HEK293 (cell line): ENCODE measurements around the gene TXNDC2.

Source experiments
- CTCF ChIA-PET: fragments of 350-600 bp; formaldehyde crosslinking; extraction: SDS; loops from one replicate; lab custom pipeline; 2021; ENCODE audit warnings: antibody characterized with exemption; lab: Yijun Ruan, JAX
- POLR2A ChIA-PET: fragments of 300-600 bp; formaldehyde crosslinking; extraction: SDS; loops from one replicate; lab custom pipeline; 2020; ENCODE audit warnings: antibody characterized with exemption, inconsistent platforms; lab: Yijun Ruan, JAX
- H3K27ac ChIP-seq: fragments of 200-500 bp; sonication (Bioruptor generic); 2 replicates; pipeline ENCODE4 v1.5.1; 2014; ENCODE audit warnings: low read depth, low read length, control low read depth, inconsistent platforms; ENCODE audit errors: extremely low read depth
- H3K36me3 ChIP-seq, 2 experiments: fragments of 200-500 bp in 1 of 2; sonication (Bioruptor generic) in 1 of 2; 1 replicate in 1 of 2; 2 replicates in 1 of 2; pipeline ENCODE4 v1.5.1; 2014 to 2017; ENCODE audit warnings: inconsistent platforms in 2 of 2, low read length in 2 of 2; ENCODE audit not compliant: control insufficient read depth in 2 of 2, insufficient read depth in 1 of 2
- H3K4me1 ChIP-seq: fragments of 200-500 bp; sonication (Bioruptor generic); 2 replicates; pipeline ENCODE4 v1.5.1; 2014; ENCODE audit warnings: mild to moderate bottlenecking, low read length, inconsistent platforms; ENCODE audit not compliant: control insufficient read depth, insufficient read depth
- H3K4me3 ChIP-seq: 2 replicates; pipeline ENCODE4 v1.5.1; 2011; ENCODE audit warnings: low read depth, mild to moderate bottlenecking, control low read depth, low read length, moderate library complexity
- H3K9me3 ChIP-seq: fragments of 200-500 bp; sonication (Bioruptor generic); 2 replicates; pipeline ENCODE4 v1.5.1; 2014; ENCODE audit warnings: low read depth, low read length, inconsistent platforms; ENCODE audit not compliant: control insufficient read depth, insufficient read depth
- GFI1B ChIP-seq: fragments of 450-650 bp; formaldehyde crosslinking; IDR thresholded peaks from 2 replicates; pipeline ENCODE4 v1.5.1; 2016; ENCODE audit warnings: missing biosample characterization, missing genetic modification characterization
- KLF1 ChIP-seq: fragments of 450-650 bp; formaldehyde crosslinking; IDR thresholded peaks from 2 replicates; pipeline ENCODE4 v1.5.1; 2016; ENCODE audit warnings: missing biosample characterization, missing genetic modification characterization
- SP7 ChIP-seq: fragments of 450-650 bp; formaldehyde crosslinking; IDR thresholded peaks from 2 replicates; pipeline ENCODE4 v1.5.1; 2016; ENCODE audit warnings: missing biosample characterization, missing genetic modification characterization
- ZBTB11 ChIP-seq: fragments of 450-650 bp; formaldehyde crosslinking; conservative IDR thresholded peaks from 2 replicates; pipeline ENCODE4 v1.5.1; 2016; ENCODE audit warnings: low read depth, missing biosample characterization, missing genetic modification characterization
- ZNF112 ChIP-seq: fragments of 450-650 bp; formaldehyde crosslinking; IDR thresholded peaks from 2 replicates; pipeline ENCODE4 v1.5.0; 2017; ENCODE audit warnings: missing biosample characterization, missing genetic modification characterization
- ZNF121 ChIP-seq: fragments of 450-650 bp; formaldehyde crosslinking; IDR thresholded peaks from 2 replicates; pipeline ENCODE4 v1.5.1; 2016; ENCODE audit warnings: missing biosample characterization, missing genetic modification characterization
- ZNF138 ChIP-seq: fragments of 450-650 bp; formaldehyde crosslinking; IDR thresholded peaks from 2 replicates; pipeline ENCODE4 v1.5.1; 2016; ENCODE audit warnings: missing biosample characterization, missing genetic modification characterization, borderline replicate concordance
- ZNF157 ChIP-seq: fragments of 450-650 bp; formaldehyde crosslinking; IDR thresholded peaks from 2 replicates; pipeline ENCODE4 v1.5.1; 2016; ENCODE audit warnings: missing biosample characterization, missing genetic modification characterization
- ZNF16 ChIP-seq: fragments of 450-650 bp; formaldehyde crosslinking; IDR thresholded peaks from 2 replicates; pipeline ENCODE4 v1.5.1; 2016; ENCODE audit warnings: low read depth, missing biosample characterization, missing genetic modification characterization
- ZNF24 ChIP-seq: fragments of 450-650 bp; formaldehyde crosslinking; IDR thresholded peaks from 2 replicates; pipeline ENCODE4 v1.5.1; 2016; ENCODE audit warnings: missing biosample characterization, missing genetic modification characterization
- ZNF335 ChIP-seq: fragments of 450-650 bp; formaldehyde crosslinking; conservative IDR thresholded peaks from 2 replicates; pipeline ENCODE4 v1.5.1; 2016; ENCODE audit warnings: missing biosample characterization, missing genetic modification characterization
- ZNF350 ChIP-seq: fragments of 450-650 bp; formaldehyde crosslinking; IDR thresholded peaks from 2 replicates; pipeline ENCODE4 v1.5.0; 2017; ENCODE audit warnings: missing biosample characterization, mild to moderate bottlenecking, missing genetic modification characterization
- ZNF433 ChIP-seq: fragments of 450-650 bp; formaldehyde crosslinking; IDR thresholded peaks from 2 replicates; pipeline ENCODE4 v1.5.1; 2016; ENCODE audit warnings: missing biosample characterization, missing genetic modification characterization, low read depth
- ZNF501 ChIP-seq: fragments of 450-650 bp; formaldehyde crosslinking; IDR thresholded peaks from 2 replicates; pipeline ENCODE4 v1.5.1; 2016; ENCODE audit warnings: missing biosample characterization, missing genetic modification characterization
- ZNF548 ChIP-seq: fragments of 450-650 bp; formaldehyde crosslinking; IDR thresholded peaks from 2 replicates; pipeline ENCODE4 v1.5.1; 2016; ENCODE audit warnings: missing biosample characterization, missing genetic modification characterization
- ZNF561 ChIP-seq: fragments of 450-650 bp; IDR thresholded peaks from 2 replicates; pipeline ENCODE4 v1.5.1; 2018; ENCODE audit warnings: missing biosample characterization, missing genetic modification characterization, borderline replicate concordance
- ZNF600 ChIP-seq: fragments of 450-650 bp; formaldehyde crosslinking; IDR thresholded peaks from 2 replicates; pipeline ENCODE4 v1.5.1; 2016; ENCODE audit warnings: missing biosample characterization, missing genetic modification characterization
- ZNF701 ChIP-seq: fragments of 450-650 bp; formaldehyde crosslinking; IDR thresholded peaks from 2 replicates; pipeline ENCODE4 v1.5.1; 2016; ENCODE audit warnings: missing biosample characterization, missing genetic modification characterization
- ZNF777 ChIP-seq: fragments of 450-650 bp; formaldehyde crosslinking; IDR thresholded peaks from 2 replicates; pipeline ENCODE4 v1.5.1; 2017; ENCODE audit warnings: missing biosample characterization, missing genetic modification characterization, borderline replicate concordance
- ZNF785 ChIP-seq: fragments of 450-650 bp; formaldehyde crosslinking; IDR thresholded peaks from 2 replicates; pipeline ENCODE4 v1.5.1; 2016; ENCODE audit warnings: missing biosample characterization, missing genetic modification characterization
- TF ChIP-seq, protein P1 (sequence below): fragments of 450-650 bp; formaldehyde crosslinking; IDR thresholded peaks from 2 replicates; pipeline ENCODE4 v1.5.0; 2017; ENCODE audit warnings: missing biosample characterization, missing genetic modification characterization, borderline replicate concordance
- TF ChIP-seq, protein P2 (sequence below): fragments of 450-650 bp; formaldehyde crosslinking; optimal IDR thresholded peaks from 2 replicates; pipeline ENCODE3; 2016; ENCODE audit warnings: missing biosample characterization, mild to moderate bottlenecking, missing genetic modification characterization
- TF ChIP-seq, protein P3 (sequence below): fragments of 450-650 bp; formaldehyde crosslinking; IDR thresholded peaks from 2 replicates; pipeline ENCODE4 v1.5.1; 2016; ENCODE audit warnings: missing biosample characterization, missing genetic modification characterization
- TF ChIP-seq, protein P4 (sequence below): fragments of 450-650 bp; formaldehyde crosslinking; IDR thresholded peaks from 2 replicates; pipeline ENCODE4 v1.5.1; 2017; ENCODE audit warnings: missing biosample characterization, missing genetic modification characterization

The TXNDC2 gene

GRCh38 chr18:9928646-9929259 lies 43.0 kb downstream of the TXNDC2 start:
- peaks cover 45% of the 10 kb centered on the region for H3K4me1 ChIP-seq
- H3K27ac ChIP-seq, result no peak overlapping the region
- CTCF ChIA-PET, result interaction anchor here (0.6 to 0.8 kb wide), 2 partner anchors 23 to 512 kb away, joined by 3 read pairs; no protein-coding TSS in a partner anchor
- POLR2A ChIA-PET, result no interaction called here
- H3K4me3 ChIP-seq, result no peak overlapping the region
- TF ChIP-seq GFI1B (tag by site-specific recombination), result no peak
- no peak for TF ChIP-seq ZNF501 (tag by site-specific recombination)
- no peak for TF ChIP-seq KLF1 (tag by site-specific recombination)
- TF ChIP-seq ZNF121 (tag by site-specific recombination), result no peak
- no peak for TF ChIP-seq ZNF600 (tag by site-specific recombination)
- no peak for TF ChIP-seq ZNF777
- no peak for TF ChIP-seq ZNF335 (tag by site-specific recombination)
- TF ChIP-seq SP7 (tag by site-specific recombination), result no peak
- TF ChIP-seq, protein P1, sequence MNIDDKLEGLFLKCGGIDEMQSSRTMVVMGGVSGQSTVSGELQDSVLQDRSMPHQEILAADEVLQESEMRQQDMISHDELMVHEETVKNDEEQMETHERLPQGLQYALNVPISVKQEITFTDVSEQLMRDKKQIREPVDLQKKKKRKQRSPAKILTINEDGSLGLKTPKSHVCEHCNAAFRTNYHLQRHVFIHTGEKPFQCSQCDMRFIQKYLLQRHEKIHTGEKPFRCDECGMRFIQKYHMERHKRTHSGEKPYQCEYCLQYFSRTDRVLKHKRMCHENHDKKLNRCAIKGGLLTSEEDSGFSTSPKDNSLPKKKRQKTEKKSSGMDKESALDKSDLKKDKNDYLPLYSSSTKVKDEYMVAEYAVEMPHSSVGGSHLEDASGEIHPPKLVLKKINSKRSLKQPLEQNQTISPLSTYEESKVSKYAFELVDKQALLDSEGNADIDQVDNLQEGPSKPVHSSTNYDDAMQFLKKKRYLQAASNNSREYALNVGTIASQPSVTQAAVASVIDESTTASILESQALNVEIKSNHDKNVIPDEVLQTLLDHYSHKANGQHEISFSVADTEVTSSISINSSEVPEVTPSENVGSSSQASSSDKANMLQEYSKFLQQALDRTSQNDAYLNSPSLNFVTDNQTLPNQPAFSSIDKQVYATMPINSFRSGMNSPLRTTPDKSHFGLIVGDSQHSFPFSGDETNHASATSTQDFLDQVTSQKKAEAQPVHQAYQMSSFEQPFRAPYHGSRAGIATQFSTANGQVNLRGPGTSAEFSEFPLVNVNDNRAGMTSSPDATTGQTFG, result no peak
- no peak for TF ChIP-seq ZNF561 (tag by site-specific recombination)
- no peak for TF ChIP-seq ZNF16
- TF ChIP-seq, protein P2, sequence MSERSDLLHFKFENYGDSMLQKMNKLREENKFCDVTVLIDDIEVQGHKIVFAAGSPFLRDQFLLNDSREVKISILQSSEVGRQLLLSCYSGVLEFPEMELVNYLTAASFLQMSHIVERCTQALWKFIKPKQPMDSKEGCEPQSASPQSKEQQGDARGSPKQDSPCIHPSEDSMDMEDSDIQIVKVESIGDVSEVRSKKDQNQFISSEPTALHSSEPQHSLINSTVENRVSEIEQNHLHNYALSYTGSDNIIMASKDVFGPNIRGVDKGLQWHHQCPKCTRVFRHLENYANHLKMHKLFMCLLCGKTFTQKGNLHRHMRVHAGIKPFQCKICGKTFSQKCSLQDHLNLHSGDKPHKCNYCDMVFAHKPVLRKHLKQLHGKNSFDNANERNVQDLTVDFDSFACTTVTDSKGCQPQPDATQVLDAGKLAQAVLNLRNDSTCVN, result no peak
- no peak for TF ChIP-seq ZBTB11 (tag by site-specific recombination)
- no peak for TF ChIP-seq ZNF138 (tag by site-specific recombination)
- TF ChIP-seq ZNF785, result no peak
- peaks cover 5 to 12% of the 10 kb centered on the region in 2 experiments for H3K36me3 ChIP-seq
- no peaks in the 10 kb centered on the region for H3K9me3 ChIP-seq

- ChIA-PET POLR2A (no interaction called here), CTCF (interaction anchor here (0.7 kb wide), 1 partner anchor 159 kb away, joined by 4 read pairs; no protein-coding TSS in a partner anchor)
- peaks cover 8 to 20% of the 10 kb centered on the region in 2 experiments for H3K36me3 ChIP-seq
- TF ChIP-seq ZNF548 (tag by site-specific recombination) (no peak), ZNF701 (no peak), ZNF350 (no peak), ZNF157 (tag by site-specific recombination) (no peak), ZNF112 (no peak), ZNF433 (tag by site-specific recombination) (no peak), ZNF24 (tag by site-specific recombination) (no peak)
- TF ChIP-seq, protein P3, sequence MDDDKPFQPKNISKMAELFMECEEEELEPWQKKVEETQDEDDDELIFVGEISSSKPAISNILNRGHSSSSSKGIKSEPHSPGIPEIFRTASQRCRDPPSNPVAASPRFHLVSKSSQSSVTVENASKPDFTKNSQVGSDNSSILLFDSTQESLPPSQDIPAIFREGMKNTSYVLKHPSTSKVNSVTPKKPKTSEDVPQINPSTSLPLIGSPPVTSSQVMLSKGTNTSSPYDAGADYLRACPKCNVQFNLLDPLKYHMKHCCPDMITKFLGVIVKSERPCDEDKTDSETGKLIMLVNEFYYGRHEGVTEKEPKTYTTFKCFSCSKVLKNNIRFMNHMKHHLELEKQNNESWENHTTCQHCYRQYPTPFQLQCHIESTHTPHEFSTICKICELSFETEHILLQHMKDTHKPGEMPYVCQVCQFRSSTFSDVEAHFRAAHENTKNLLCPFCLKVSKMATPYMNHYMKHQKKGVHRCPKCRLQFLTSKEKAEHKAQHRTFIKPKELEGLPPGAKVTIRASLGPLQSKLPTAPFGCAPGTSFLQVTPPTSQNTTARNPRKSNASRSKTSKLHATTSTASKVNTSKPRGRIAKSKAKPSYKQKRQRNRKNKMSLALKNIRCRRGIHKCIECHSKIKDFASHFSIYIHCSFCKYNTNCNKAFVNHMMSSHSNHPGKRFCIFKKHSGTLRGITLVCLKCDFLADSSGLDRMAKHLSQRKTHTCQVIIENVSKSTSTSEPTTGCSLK (tag by site-specific recombination), result no peak
- TF ChIP-seq, protein P4, sequence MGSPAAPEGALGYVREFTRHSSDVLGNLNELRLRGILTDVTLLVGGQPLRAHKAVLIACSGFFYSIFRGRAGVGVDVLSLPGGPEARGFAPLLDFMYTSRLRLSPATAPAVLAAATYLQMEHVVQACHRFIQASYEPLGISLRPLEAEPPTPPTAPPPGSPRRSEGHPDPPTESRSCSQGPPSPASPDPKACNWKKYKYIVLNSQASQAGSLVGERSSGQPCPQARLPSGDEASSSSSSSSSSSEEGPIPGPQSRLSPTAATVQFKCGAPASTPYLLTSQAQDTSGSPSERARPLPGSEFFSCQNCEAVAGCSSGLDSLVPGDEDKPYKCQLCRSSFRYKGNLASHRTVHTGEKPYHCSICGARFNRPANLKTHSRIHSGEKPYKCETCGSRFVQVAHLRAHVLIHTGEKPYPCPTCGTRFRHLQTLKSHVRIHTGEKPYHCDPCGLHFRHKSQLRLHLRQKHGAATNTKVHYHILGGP (tag by site-specific recombination), result no peak
These were observed 44.6 kb downstream of the TXNDC2 start for GRCh38 chr18:9930299-9930884.

More at GRCh38 chr18:9930299-9930884, 44.6 kb downstream of the TXNDC2 start:
- Histone ChIP-seq H3K4me3 (no peak overlapping the region), H3K9me3 (no peaks in the 10 kb centered on the region), H3K27ac (no peak overlapping the region), H3K4me1 (peaks cover 35% of the 10 kb centered on the region)
